ENCODE results near the gene MLKL. TPM values are rescaled to one million over a fixed set of nuclear protein-coding genes. Genes with fewer than 3 reads are reported as not detected.

Gene MLKL
- 10 to 100 TPM in 1 of 10 donors, 1 to 10 TPM in 9; 1.7 to 10.4 (median 3.3) TPM for total RNA-seq
- 10 to 100 TPM in 1 of 2 donors, 1 to 10 TPM in 1; 6.4 to 11.1 TPM for polyA plus RNA-seq
- long read RNA-seq, donor 1, partial matches to known transcripts = 1 of 3 reads
- long read RNA-seq, donor 1, other reads (novel, unspliced or antisense) = 1 of 3 reads
- long read RNA-seq, donor 2, partial matches to known transcripts = 0 of 2 reads
- long read RNA-seq, donor 2, other reads (novel, unspliced or antisense) = 1 of 2 reads
- long read RNA-seq, donor 3, transcript MLKL-202 (11 exons, 2,523 nt) = major isoform, 9 of 12 reads
- long read RNA-seq, donor 3, partial matches to known transcripts = 0 of 12 reads
- long read RNA-seq, donor 3, other reads (novel, unspliced or antisense) = 3 of 12 reads

- H3K27me3 ChIP-seq = no peaks in the 10 kb centered on the region
- H3K9me3 ChIP-seq = no peaks in the 10 kb centered on the region
- WGBS, 2 donors = 2% methylated on average over 35 of the region's 35 CpGs
- intact Hi-C loops (cut with DNase I) = loop anchor here in 2 of 10 donors (10.0 kb wide), 2 partner anchors 414 to 434 kb away; partner anchors contain the start of gene LDHD (in 1 of the 2)
- DNase-seq (peak; percentile 39 to 64), ATAC-seq (peak; percentile 78 to 92 (median 84))
- TF ChIP-seq CTCF (IDR thresholded peaks at IDR 0.05) = peak in 2 of 9 donors; percentile 7 to 11
- H3K4me3 ChIP-seq = peak within 1 kb of the TSS; percentile 63 to 89 (median 75)
- H3K27ac ChIP-seq = peak within 1 kb of the TSS; percentile 75 to 95 (median 86)
- peaks cover 0 to 51% (median 18%) of the 10 kb centered on the region in 9 donors for H3K4me1 ChIP-seq
- peaks cover 0 to 11% (median 0%) of the 10 kb centered on the region in 9 donors for H3K36me3 ChIP-seq
Measured at GRCh38 chr16:74700438-74701225, at the start of gene MLKL. Gene MLKL (minus strand): TSS chr16:74700862. CDS start chr16:74695757, 5,105 bp downstream.

DNA sequence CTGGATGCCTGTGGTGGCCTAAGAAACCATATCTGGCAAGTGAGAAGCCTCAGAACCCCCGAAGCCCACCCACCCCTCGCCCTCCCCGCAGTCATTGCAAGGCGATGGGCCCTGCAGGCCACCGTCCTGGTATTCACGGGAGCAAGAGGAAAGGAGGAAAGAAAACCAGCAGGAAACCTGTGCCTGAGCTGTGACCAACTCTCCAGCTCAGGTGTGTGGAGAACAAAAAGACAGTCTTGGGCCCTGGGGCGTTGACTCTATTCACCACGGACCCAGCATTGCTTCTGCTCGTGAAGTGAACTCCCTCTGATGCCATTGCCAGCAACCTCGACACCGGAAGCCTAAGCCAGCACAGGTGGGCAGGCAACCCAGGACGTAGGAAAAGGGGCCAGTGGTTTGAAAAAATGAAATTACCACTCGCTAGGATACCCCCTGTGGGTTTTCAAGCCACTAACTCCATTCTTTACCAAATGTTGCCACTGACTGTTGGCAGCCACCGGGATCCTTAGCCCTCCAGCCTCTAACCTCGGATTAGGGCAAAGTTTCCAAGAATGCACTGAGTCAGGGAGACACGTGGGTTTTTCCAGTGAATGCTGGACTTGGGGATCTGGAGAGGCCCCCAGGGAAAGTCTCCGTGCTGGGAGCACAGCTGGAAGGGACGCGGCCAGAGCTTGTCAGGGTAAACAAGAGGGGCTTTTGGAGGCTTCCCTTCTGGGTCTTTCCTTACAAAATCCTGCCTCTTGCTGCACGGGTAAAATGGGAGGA is 48.8 kb upstream of the MLKL start:
- no peaks in the 10 kb centered on the region for H3K9me3 ChIP-seq
- 48 to 50% methylated on average over 20 of the region's 20 CpGs for WGBS, 2 donors
- DNase-seq (no peak), ATAC-seq (no peak)
- H3K4me3 ChIP-seq = no peak overlapping the region
- peaks cover 0 to 37% (median 19%) of the 10 kb centered on the region in 7 donors for H3K27me3 ChIP-seq
- TF ChIP-seq CTCF (IDR thresholded peaks at IDR 0.05) = no peak
- H3K4me1 ChIP-seq = no peaks in the 10 kb centered on the region
- no peak overlapping the region for H3K27ac ChIP-seq
- intact Hi-C loops (cut with DNase I) = no loop called here
- H3K36me3 ChIP-seq = no peaks in the 10 kb centered on the region

- 83 to 84% methylated on average over 19 of the region's 19 CpGs for WGBS, 2 donors
- TF ChIP-seq CTCF (IDR thresholded peaks at IDR 0.05) = no peak
- DNase-seq (no peak), ATAC-seq (no peak)
- no peak overlapping the region for H3K27ac ChIP-seq
- H3K27me3 ChIP-seq = peaks cover 0 to 40% (median 13%) of the 10 kb centered on the region in 7 donors
- no peaks in the 10 kb centered on the region for H3K36me3 ChIP-seq
- no peak overlapping the region for H3K4me3 ChIP-seq
- H3K4me1 ChIP-seq = no peaks in the 10 kb centered on the region
- no peaks in the 10 kb centered on the region for H3K9me3 ChIP-seq
- intact Hi-C loops (cut with DNase I) = no loop called here
Measured at GRCh38 chr16:74748616-74749026, 48.0 kb upstream of the MLKL start.

All from heart right ventricle (tissue), 16 donors.